SKM-1 treated with dmso at 0.1 percent for 144 hours (cell line): Measurements from ENCODE around the gene IFNA13.
"Not testable (repeated sequence)": the region's sequence is repeated elsewhere in the genome, so short reads cannot be mapped to it uniquely, and the experiment has no call there.

Experiments
- DNase-seq: peaks from one replicate; lab custom pipeline; 2025; ENCODE audit not compliant: unreplicated experiment; lab: John Stamatoyannopoulos, UW

IFNA13 gene

GRCh38 chr9:21367957-21368356 is at the start of gene IFNA13:
IFNA13 (minus strand) TSS chr9:21368057; CDS start chr9:21368010, 47 bp downstream.
- no peak for DNase-seq

- no peak for DNase-seq
Observed at GRCh38 chr9:21415493-21416267, 47.8 kb upstream of the IFNA13 start.

GRCh38 chr9:21414220-21414940 is 46.5 kb upstream of the IFNA13 start:
- no peak for DNase-seq

GRCh38 chr9:21413624-21414023 is 45.8 kb upstream of the IFNA13 start:
- DNase-seq = peak; percentile 69

- DNase-seq = no peak
Observed at GRCh38 chr9:21413151-21413550, 45.3 kb upstream of the IFNA13 start.

GRCh38 chr9:21412107-21412506 is 44.2 kb upstream of the IFNA13 start:
- DNase-seq = peak; percentile 87

GRCh38 chr9:21408817-21409216 is 41.0 kb upstream of the IFNA13 start, which contains the start of gene IFNA8:
IFNA8 (plus strand) TSS chr9:21409117; CDS start chr9:21409177, 60 bp downstream.
- no peak for DNase-seq

GRCh38 chr9:21404146-21404545 is 36.3 kb upstream of the IFNA13 start:
- no peak for DNase-seq

GRCh38 chr9:21402386-21403251 is 34.8 kb upstream of the IFNA13 start:
- DNase-seq = no peak

GRCh38 chr9:21399956-21400355 is 32.1 kb upstream of the IFNA13 start:
- DNase-seq = no peak

GRCh38 chr9:21398955-21399489 is 31.2 kb upstream of the IFNA13 start:
- DNase-seq = no peak

- DNase-seq = peak; percentile 9
Observed at GRCh38 chr9:21395778-21396717, 28.2 kb upstream of the IFNA13 start.

GRCh38 chr9:21392270-21392669 is 24.4 kb upstream of the IFNA13 start:
- peak; percentile 31 for DNase-seq

- DNase-seq = peak; percentile 69
Observed at GRCh38 chr9:21385131-21385670, 17.3 kb upstream of the IFNA13 start, which contains the start of gene IFNA2. IFNA2 (minus strand) TSS chr9:21385398; CDS start chr9:21385329, 69 bp downstream.

- DNase-seq = no peak
Observed at GRCh38 chr9:21383627-21384026, 15.8 kb upstream of the IFNA13 start.

GRCh38 chr9:21381448-21382339 is 13.8 kb upstream of the IFNA13 start:
- peak; percentile 73 for DNase-seq

GRCh38 chr9:21371467-21371866 is 3.6 kb upstream of the IFNA13 start:
- not testable (repeated sequence) for DNase-seq

- DNase-seq = not testable (repeated sequence)
Observed at GRCh38 chr9:21367169-21367568, 688 bp downstream of the IFNA13 start.
